GM06990 (cell line): Measurements from ENCODE around the gene PCBP3.

Experiments used
- DNase-seq: peaks from one replicate; pipeline ENCODE4 v3.0.0-alpha.2; 2011; ENCODE audit not compliant: insufficient read length; ENCODE audit errors: extremely low read depth
- H3K27me3 ChIP-seq: replicated peaks from 2 replicates; pipeline ENCODE4 v1.6.0; 2011; ENCODE audit warnings: low read length; ENCODE audit not compliant: control insufficient read depth, insufficient read depth
- H3K36me3 ChIP-seq: 2 replicates; pipeline ENCODE4 v1.5.1; 2011; ENCODE audit warnings: low read length; ENCODE audit not compliant: control insufficient read depth, insufficient read depth
- H3K4me3 ChIP-seq: replicated peaks from 2 replicates; pipeline ENCODE4 v1.5.1; 2011; ENCODE audit warnings: low read depth, mild to moderate bottlenecking, control low read depth, low read length
- TF ChIP-seq, protein P1 (sequence below): IDR thresholded peaks from 2 replicates; pipeline ENCODE4 v1.5.1; 2011; ENCODE audit warnings: low read length, control low read depth, mild to moderate bottlenecking, inconsistent platforms; ENCODE audit not compliant: insufficient read depth, poor library complexity, severe bottlenecking

PCBP3 gene

DNA sequence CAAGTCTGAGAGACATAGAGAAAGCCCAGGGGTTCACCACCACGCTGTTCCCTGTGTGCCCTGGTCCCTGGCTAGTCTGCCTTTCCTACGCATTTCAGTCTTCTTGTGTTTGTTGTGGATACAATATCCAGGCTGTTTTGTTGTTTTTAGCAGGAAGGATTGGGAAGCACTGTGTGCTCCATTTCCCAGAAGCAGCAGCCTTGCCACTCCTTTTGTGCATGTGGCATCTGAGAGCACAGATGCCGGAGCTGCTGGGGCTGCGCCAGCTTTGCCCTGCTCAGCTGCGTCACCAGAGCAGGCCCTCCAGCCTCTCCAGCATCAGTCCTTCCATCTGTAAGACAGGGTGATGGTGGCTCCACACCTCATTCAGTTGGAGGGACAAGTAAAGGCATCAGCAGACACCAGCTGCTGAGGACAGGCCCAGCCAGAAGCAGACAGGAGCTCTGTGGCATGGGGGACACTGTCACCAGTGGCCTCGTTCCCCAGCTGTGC is 243.6 kb downstream of the PCBP3 start:
- Histone ChIP-seq H3K4me3 (no peak overlapping the region), H3K27me3 (no peaks in the 10 kb centered on the region), H3K36me3 (no peaks in the 10 kb centered on the region)
- TF ChIP-seq, protein P1, sequence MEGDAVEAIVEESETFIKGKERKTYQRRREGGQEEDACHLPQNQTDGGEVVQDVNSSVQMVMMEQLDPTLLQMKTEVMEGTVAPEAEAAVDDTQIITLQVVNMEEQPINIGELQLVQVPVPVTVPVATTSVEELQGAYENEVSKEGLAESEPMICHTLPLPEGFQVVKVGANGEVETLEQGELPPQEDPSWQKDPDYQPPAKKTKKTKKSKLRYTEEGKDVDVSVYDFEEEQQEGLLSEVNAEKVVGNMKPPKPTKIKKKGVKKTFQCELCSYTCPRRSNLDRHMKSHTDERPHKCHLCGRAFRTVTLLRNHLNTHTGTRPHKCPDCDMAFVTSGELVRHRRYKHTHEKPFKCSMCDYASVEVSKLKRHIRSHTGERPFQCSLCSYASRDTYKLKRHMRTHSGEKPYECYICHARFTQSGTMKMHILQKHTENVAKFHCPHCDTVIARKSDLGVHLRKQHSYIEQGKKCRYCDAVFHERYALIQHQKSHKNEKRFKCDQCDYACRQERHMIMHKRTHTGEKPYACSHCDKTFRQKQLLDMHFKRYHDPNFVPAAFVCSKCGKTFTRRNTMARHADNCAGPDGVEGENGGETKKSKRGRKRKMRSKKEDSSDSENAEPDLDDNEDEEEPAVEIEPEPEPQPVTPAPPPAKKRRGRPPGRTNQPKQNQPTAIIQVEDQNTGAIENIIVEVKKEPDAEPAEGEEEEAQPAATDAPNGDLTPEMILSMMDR: no peak
- no peak for DNase-seq

DNA sequence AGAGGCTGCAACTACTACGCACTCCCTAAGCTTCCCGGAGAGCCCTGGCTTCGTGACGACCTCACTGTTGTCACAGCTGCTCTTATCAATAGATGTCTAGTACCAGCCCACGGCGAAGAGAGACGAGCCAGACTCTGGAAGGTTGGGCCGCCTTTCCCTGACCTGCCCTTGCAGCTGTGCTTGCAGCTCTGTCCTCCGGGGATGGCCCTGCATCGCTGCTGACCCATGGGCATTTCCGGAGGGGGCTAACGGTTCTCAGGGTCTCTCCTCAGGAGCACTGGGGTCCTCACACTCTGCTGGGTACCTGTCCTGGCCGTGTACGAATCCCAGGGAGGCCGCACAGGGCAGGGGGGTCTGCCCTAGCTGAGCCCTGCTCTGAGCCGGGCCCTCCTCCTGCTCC is 244.3 kb downstream of the PCBP3 start:
- no peak for DNase-seq
- Histone ChIP-seq H3K4me3 (no peak overlapping the region), H3K27me3 (no peaks in the 10 kb centered on the region), H3K36me3 (no peaks in the 10 kb centered on the region)
- TF ChIP-seq, protein P1: no peak

DNA sequence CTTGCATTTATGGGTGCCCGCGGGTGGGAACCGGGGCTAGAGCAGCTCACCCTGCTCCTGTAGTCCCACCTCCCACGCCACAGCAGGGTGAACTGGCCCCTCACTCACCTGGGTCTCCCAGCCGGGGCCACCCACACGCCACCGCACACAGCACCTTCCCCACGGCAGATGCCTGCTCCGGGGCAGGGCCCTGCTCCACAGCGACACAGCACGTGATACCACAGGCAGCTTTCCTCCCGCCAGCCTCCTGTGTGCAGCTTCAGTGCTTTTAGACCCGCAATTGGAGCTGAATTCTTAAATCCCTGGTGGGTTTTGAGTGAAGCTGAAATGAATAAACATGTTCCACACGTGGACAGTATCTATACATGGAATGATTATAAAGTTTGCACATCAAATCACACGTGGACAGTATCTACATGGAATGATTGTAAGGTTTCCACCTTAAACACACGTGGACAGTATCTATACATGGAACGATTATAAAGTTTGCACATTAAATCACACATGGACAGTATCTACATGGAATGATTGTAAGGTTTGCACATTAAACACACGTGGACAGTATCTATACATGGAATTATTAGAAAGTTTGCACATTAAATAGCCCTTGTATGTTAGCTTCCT is 245.0 kb downstream of the PCBP3 start:
- Histone ChIP-seq H3K36me3 (no peaks in the 10 kb centered on the region), H3K4me3 (no peak overlapping the region), H3K27me3 (no peaks in the 10 kb centered on the region)
- TF ChIP-seq, protein P1: no peak
- no peak for DNase-seq

DNA sequence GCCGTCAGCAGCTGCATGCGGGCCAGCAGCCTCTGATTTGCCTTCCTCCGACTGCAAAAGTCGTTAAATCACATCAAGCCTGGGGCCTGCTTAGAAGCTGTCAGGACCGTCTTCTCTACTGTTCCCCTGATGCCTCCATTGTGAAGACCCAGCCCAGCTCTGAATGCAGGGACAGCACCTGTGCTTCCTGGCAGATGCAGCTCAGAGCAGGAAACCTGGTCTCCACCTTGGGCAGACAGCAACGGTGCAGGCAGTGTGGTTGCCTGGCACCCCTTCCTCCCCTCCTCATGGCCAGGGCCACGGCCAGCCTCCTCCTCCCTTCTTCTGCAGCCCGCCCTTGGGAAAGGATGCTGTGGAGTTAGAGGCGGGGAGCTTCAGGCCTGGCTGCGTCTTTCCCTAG is 245.7 kb downstream of the PCBP3 start:
- H3K36me3 ChIP-seq: no peaks in the 10 kb centered on the region
- TF ChIP-seq, protein P1: no peak
- H3K4me3 ChIP-seq: no peak overlapping the region
- no peak for DNase-seq
- H3K27me3 ChIP-seq: no peaks in the 10 kb centered on the region

DNA sequence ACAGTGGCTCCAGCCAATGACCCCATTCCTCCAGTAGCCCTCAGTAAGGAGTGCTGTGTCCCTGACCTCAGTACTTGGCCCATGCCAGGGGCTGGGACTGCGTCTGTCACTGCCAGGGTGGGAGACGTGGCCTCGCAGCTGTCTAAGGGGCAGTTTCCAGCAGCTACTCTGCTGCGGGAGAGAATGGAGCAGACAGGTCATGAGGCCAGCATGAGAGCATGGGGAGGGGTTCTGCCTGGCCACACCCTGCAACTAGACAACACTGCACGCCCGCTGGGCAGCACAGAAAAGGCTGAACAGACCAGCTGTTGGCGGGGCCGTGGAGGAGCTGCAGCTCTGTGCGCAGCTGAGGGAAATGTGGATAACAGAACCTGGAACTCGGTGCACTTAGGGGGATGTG is 246.4 kb downstream of the PCBP3 start:
- no peak for DNase-seq
- TF ChIP-seq, protein P1: no peak
- H3K4me3 ChIP-seq: no peak overlapping the region
- no peaks in the 10 kb centered on the region for H3K27me3 ChIP-seq
- H3K36me3 ChIP-seq: no peaks in the 10 kb centered on the region
